HG03432 (cell line): ENCODE results near the gene SCIN.

ENCODE experiments used
- ATAC-seq: cut with Tn5 transposase; IDR thresholded peaks from one replicate; pipeline ENCODE4 v1.9.1; 2021; ENCODE audit warnings: mild to moderate bottlenecking, moderate library complexity; ENCODE audit not compliant: unreplicated experiment

The SCIN gene

GRCh38 chr7:12565873-12566272, 4.6 kb upstream of the SCIN start:
- ATAC-seq, result no peak

GRCh38 chr7:12567015-12567414, 3.5 kb upstream of the SCIN start:
- ATAC-seq, result peak; percentile 84

GRCh38 chr7:12569673-12570072, 847 bp upstream of the SCIN start:
- ATAC-seq, result peak; percentile 25

- peak; percentile 16 for ATAC-seq
These were observed 369 bp upstream of the SCIN start for GRCh38 chr7:12570168-12570533.

GRCh38 chr7:12571691-12572090, 1.2 kb downstream of the SCIN start:
- no peak for ATAC-seq

GRCh38 chr7:12572941-12573575, 2.5 kb downstream of the SCIN start:
- ATAC-seq, result no peak

GRCh38 chr7:12573885-12574284, 3.4 kb downstream of the SCIN start:
- no peak for ATAC-seq

GRCh38 chr7:12578930-12579640, 8.6 kb downstream of the SCIN start:
- peak; percentile 86 for ATAC-seq

- no peak for ATAC-seq
These were observed 11.4 kb downstream of the SCIN start for GRCh38 chr7:12581897-12582296.

GRCh38 chr7:12582362-12582761, 11.8 kb downstream of the SCIN start:
- no peak for ATAC-seq

GRCh38 chr7:12583176-12583575, 12.7 kb downstream of the SCIN start:
- ATAC-seq, result no peak

GRCh38 chr7:12583922-12584321, 13.4 kb downstream of the SCIN start:
- ATAC-seq, result no peak

GRCh38 chr7:12584930-12585329, 14.4 kb downstream of the SCIN start:
- ATAC-seq, result peak; percentile 99

- no peak for ATAC-seq
These were observed 15.8 kb downstream of the SCIN start for GRCh38 chr7:12586271-12586670.

GRCh38 chr7:12588259-12588904, 17.9 kb downstream of the SCIN start:
- no peak for ATAC-seq

- no peak for ATAC-seq
These were observed 20.0 kb downstream of the SCIN start for GRCh38 chr7:12590559-12590958.

- ATAC-seq, result no peak
These were observed 23.8 kb downstream of the SCIN start for GRCh38 chr7:12594122-12594897.

- ATAC-seq, result no peak
These were observed 24.6 kb downstream of the SCIN start for GRCh38 chr7:12595148-12595547.

GRCh38 chr7:12596225-12596790, 25.8 kb downstream of the SCIN start:
- no peak for ATAC-seq

GRCh38 chr7:12601302-12601869, 30.9 kb downstream of the SCIN start:
- ATAC-seq, result peak; percentile 96

- ATAC-seq, result peak; percentile 59
These were observed 36.6 kb downstream of the SCIN start for GRCh38 chr7:12607134-12607533.
